ENCODE data around the gene CCNB1IP1.
"Not testable (repeated sequence)": the region's sequence is repeated elsewhere in the genome, so short reads cannot be mapped to it uniquely, and the experiment has no call there.

CCNB1IP1 gene

DNA sequence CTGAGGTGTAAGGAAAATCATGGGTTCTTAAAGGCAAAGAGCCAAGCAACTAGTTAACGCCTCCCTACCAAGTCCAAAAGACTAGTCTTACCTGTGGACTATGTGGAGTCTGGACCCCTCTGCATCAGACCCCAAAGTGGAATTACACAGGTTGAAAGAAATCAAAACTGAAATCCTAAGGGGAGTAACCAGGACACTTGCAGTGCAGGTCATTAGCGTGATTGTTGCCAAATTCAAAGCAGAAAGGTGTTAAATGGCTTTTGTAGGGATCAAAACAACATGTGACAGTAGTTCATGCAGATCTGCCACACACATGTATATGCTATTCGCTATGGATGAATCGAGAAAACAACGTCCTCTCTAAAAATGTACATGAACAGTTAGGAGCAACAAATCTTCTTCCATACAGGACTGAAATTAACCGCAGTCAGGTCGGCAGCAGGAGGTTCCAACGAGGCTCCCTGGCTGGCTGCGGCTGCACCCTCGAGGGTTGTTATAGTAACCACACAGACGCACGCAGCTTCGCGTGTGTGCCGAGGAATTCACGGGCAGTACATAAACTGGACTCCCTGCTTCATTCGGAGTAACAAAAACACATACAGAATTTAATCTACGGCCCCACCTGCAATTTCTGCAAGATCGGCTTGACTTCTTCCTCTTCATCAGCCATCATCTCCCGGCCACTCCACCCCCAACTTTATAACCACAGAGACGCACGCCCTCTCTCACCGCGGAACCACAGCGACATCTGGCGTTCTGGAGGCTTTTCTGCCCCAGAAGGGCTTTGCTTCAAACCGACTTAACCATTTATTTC, 27.6 kb downstream of the CCNB1IP1 start, which contains the start of gene TTC5:
Gene TTC5 (minus strand): TSS at position 687 of the 814 bp plus-strand sequence. CDS start 14 bp downstream, at position 673.
- peak within 1 kb of the TSS; percentile 77 for H3K4me3 ChIP-seq (ENCODE audit: low read length)
- no peak for TF ChIP-seq ZNF274 (IDR thresholded peaks at IDR 0.05; ENCODE audit: low read depth, low read length)

DNA sequence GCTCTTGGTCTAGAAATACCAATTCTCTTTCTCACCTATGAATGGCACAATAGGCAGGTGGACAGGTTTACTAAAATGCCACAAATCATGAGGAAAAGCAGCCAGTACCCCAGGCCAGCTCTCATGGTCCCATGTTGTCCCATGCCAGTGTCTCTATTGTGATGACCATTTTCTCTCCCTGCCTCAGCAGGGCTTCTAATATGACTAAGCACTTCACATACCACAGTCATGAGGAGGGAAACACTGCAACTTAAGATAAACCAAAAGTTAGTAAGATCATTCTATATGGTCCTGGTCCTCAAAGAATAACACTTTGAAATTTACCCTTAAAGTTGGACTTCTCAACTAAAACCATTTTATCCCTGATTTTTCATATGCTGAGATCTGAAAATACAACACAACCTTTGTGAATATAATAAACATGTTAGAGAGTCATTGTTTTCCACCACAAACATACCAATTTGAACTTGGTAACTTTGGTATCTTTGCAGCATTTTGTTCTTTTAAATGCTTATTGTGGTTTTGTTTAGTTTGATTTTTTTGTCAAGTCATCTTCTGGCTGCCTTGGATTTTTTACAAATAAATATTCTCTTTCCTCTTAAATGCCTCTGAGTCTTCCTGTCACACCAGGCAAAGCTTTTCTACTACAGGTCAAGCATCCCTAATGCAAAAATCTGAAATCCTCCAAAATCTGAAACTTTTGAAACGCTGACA, 30.9 kb downstream of the CCNB1IP1 start:
- TF ChIP-seq ZNF274 (IDR thresholded peaks at IDR 0.05; ENCODE audit: low read depth, low read length): no peak
- no peak overlapping the region for H3K4me3 ChIP-seq (ENCODE audit: low read length)

DNA sequence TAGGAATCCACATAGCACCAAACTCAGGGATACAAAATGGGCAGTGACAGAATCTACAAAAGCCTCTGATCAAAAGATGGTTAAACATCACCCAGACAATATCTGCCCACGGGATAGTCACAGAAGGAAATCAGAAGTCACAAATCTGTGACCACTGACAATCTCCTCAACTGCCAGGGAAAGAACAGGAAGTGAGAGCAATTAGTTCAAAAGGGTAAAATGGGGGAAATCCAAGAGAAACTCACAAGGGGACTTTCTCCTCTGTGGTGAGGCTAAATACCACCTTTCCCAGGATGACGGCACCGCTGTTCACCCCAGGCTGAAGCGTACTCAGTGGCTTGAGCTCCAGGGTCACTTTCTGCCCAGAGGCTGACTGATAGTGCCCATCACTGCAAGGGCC, 38.0 kb downstream of the CCNB1IP1 start:
- TF ChIP-seq ZNF274 (IDR thresholded peaks at IDR 0.05; ENCODE audit: low read depth, low read length): no peak
- no peak overlapping the region for H3K4me3 ChIP-seq (ENCODE audit: low read length)

DNA sequence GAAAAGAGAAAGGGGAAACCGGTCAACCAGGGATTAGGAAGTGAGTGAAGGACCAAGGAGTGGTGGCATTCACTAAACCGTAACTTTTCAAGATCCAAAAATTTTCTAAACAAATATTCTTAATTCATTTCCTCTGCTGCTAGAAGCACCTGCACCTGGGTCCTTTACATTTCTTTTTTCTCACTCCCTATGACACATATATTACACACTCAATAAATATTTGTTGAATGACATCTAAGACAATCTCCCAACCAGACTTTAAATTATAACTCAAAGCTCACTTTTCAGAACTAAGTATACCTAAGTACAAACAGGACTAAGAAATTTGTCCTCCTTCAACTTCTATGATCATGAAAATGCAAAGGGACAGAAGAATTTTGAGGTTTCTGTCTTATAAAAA, 38.4 kb downstream of the CCNB1IP1 start:
- H3K4me3 ChIP-seq (ENCODE audit: low read length): no peak overlapping the region

DNA sequence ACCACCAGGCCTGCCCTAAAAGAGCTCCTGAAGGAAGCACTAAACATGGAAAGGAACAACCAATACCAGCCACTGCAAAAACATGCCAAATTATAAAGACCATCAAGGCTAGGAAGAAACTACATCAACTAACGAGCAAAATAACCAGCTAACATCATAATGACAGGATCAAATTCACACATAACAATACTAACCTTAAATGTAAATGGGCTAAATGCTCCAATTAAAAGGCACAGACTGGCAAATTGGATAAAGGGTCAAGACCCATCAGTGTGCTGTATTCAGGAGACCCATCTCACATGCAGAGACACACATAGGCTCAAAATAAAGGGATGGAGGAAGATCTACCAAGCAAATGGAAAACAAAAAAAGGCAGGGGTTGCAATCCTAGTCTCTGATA, 51.1 kb downstream of the CCNB1IP1 start:
- not testable (repeated sequence) for H3K4me3 ChIP-seq (ENCODE audit: low read length)

More for the DNA sequence above, 38.4 kb downstream of the CCNB1IP1 start:
- no peak for TF ChIP-seq ZNF274 (IDR thresholded peaks at IDR 0.05; ENCODE audit: low read depth, low read length)

DNA sequence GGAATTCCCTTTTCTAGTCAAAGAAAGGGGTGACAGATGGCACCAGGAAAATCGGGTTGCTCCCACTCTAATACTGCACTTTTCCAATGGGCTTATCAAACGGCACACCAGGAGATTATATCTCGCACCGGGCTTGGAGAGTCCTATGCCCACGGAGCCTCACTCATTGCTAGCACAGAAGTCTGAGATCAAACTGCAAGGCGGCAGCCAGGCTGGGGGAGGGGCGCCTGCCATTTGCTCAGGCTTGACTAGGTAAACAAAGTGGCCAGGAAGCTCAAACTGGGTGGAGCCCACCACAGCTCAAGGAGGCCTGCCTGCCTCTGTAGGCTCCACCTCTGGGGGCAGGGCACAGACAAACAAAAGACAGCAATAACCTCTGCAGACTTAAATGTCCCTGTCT, 52.8 kb downstream of the CCNB1IP1 start:
- not testable (repeated sequence) for H3K4me3 ChIP-seq (ENCODE audit: low read length)

DNA sequence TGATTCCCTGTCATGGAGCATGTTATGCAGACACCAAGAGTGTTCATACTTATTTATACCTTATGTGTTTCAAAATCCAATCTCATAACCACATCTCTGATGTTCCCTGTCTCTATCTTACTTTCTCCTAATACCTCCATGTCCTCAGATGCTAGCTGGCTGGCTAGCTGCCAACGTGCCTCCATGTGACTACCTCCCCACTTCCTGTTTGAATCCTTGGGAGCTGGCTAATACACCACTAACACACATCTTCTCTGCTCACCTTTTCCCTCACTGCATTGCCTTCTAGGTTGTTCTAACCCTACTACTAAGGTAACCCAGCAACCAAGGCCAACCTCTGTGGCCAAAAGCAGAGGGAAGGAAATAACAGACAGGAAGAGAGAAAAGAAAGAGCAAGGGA, 54.7 kb downstream of the CCNB1IP1 start:
- TF ChIP-seq ZNF274 (IDR thresholded peaks at IDR 0.05; ENCODE audit: low read depth, low read length): no peak
- H3K4me3 ChIP-seq (ENCODE audit: low read length): no peak overlapping the region

DNA sequence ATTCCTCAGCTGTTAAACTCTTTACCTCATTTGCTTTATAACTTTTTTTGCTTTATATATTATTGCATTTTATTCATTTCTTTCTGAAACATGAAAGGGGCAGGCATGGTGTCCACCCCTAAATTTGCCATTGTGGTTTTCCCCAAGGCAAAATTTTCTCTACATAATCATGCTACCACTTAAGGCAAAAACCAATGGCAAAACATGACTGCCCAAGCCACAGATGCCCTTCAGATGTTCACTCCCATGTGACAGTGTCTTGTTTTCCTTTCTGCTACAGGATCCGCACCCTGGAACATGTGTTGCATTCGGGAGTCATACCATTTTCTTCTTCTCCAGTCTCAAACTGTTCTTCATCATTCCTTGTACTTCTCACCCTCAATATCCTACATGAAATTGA, 55.7 kb downstream of the CCNB1IP1 start:
- no peak overlapping the region for H3K4me3 ChIP-seq (ENCODE audit: low read length)
- no peak for TF ChIP-seq ZNF274 (IDR thresholded peaks at IDR 0.05; ENCODE audit: low read depth, low read length)

DNA sequence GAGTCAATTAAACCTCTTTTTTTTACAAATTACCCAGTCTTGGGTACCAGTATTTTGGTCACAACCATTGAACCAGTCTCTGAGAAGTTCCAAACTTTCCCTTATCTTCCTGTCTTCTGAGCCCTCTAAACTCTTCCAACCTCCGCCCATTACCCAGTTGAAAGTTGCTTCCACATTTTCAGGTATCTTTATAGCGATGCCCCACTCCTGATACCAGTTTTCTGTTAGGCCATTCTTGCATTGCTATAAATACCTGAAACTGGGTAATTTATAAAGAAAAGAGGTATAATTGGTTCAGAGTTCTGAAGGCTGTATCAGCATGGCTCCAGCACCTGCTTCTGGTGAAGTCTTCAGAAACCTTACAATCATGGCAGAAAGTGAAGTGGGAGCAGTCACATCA, 59.0 kb downstream of the CCNB1IP1 start:
- no peak for TF ChIP-seq ZNF274 (IDR thresholded peaks at IDR 0.05; ENCODE audit: low read depth, low read length)

DNA sequence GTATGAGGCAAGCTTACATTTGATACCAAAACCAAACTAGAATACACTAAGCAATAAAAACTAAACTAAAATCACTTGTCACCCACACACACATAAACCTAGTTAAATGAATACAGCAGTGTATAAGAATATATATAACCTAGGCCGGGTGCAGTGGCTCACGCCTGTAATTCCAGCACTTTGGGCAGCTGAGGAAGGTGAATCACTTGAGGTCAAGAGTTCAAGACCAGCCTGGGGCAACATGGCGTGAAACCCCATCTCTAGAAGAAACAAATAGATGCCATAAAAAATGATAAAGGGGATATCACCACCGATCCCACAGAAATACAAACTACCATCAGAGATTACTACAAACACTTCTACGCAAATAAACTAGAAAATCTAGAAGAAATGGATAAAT, 68.7 kb downstream of the CCNB1IP1 start:
- H3K4me3 ChIP-seq (ENCODE audit: low read length): not testable (repeated sequence)

More for the DNA sequence above, 59.0 kb downstream of the CCNB1IP1 start:
- no peak overlapping the region for H3K4me3 ChIP-seq (ENCODE audit: low read length)

DNA sequence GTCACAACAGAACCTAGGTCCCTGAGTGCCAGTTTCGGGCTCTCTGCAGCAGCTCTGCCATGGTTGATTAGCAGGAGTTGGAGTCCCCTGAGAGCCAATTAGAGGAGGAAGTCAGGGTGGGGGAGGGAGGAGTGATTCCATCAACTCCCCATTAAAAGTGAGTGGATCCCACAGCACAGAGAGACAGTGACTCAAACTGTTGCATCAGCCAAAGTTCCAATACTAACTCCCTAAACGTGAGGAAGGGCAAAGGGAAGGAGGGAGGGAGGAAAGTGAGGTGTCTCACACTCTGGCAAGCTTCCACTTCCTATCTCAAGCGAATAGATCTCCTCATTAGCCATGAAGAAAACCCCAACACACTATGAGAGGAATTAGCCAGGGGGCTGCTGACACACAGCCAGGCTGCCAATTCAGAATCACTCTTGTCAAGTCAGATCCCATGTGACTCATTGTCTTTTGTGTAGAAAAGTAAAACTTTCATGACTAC, 70.4 kb downstream of the CCNB1IP1 start:
- no peak overlapping the region for H3K4me3 ChIP-seq (ENCODE audit: low read length)
- TF ChIP-seq ZNF274 (IDR thresholded peaks at IDR 0.05; ENCODE audit: low read depth, low read length): no peak
